Mucosa of descending colon (tissue), 3 donors: ENCODE results near the gene PAX8. TPM values are rescaled to one million over a fixed set of nuclear protein-coding genes. Genes with fewer than 3 reads are reported as not detected.

ENCODE experiments used
- ATAC-seq: fragments of 200-7000 bp; cut with Tn5 transposase; one replicate; pipeline ENCODE4 v1.9.1; 2020; ENCODE audit warnings: mild to moderate bottlenecking, moderate library complexity
- DNase-seq, 3 donors: peaks; one replicate each; pipeline ENCODE4 v3.0.0-alpha.2; 2020
- H3K36me3 ChIP-seq: fragments of 200-600 bp; one replicate; pipeline ENCODE4 v1.8.0; 2021; ENCODE audit warnings: low read depth, mild to moderate bottlenecking
- H3K4me1 ChIP-seq: fragments of 200-600 bp; one replicate; pipeline ENCODE4 v1.8.0; 2021; ENCODE audit warnings: low read depth, mild to moderate bottlenecking
- H3K4me3 ChIP-seq: fragments of 200-600 bp; one replicate; pipeline ENCODE4 v1.8.0; 2021; ENCODE audit warnings: mild to moderate bottlenecking
- H3K9me3 ChIP-seq: fragments of 200-600 bp; one replicate; pipeline ENCODE4 v1.8.0; 2021; ENCODE audit warnings: mild to moderate bottlenecking
- CTCF ChIP-seq: fragments of 200-600 bp; IDR thresholded peaks from one replicate; pipeline ENCODE4 v1.8.0; 2022; ENCODE audit warnings: antibody characterized with exemption, mild to moderate bottlenecking
- intact Hi-C, 2 donors: fragments of 100-400 bp; cut with DNase I in 1 of 2; cut with micrococcal nuclease in 1 of 2; formaldehyde crosslinking; loops; one replicate each; pipeline versions ENCODE4 v1.11.0 to v1.11.1; 2022; cut with DNase I, micrococcal nuclease
- total RNA-seq, 3 donors: library from RNA; stranded (reverse); fragmentation: NEBNext Ultra II Directional in 2 of 3; extraction: Animal tissue kit (Norgen Biotek cat#: 25700) in 2 of 3; gene quantifications; one replicate each; pipeline versions ENCODE4 v1.2.1 to v1.2.4, GENCODE V29; 2021 to 2023
- donor health status: DM: no; HTN: no; CAD: no; lungs with moderate emphysema.
- donor health status: DM: no; HTN: no; CAD: no.
- donor health status: DM: no; HTN: yes; CAD: no.

PAX8 gene
- total RNA-seq, 3 donors from 2014 or later = 0.82 to 6.2 (median 4.8) TPM

GRCh38 chr2:113207021-113207420 is 71.7 kb downstream of the PAX8 start:
- TF ChIP-seq CTCF = no peak
- intact Hi-C loops = no loop called here
- no peak for DNase-seq
- no peak for ATAC-seq
- Histone ChIP-seq H3K9me3 (no peaks in the 10 kb centered on the region), H3K4me1 (peaks cover 15% of the 10 kb centered on the region), H3K36me3 (no peaks in the 10 kb centered on the region), H3K4me3 (no peak overlapping the region)

- DNase-seq = no peak
Observed at GRCh38 chr2:113206251-113206650, 72.5 kb downstream of the PAX8 start.

GRCh38 chr2:113203901-113204519 is 74.7 kb downstream of the PAX8 start:
- no peaks in the 10 kb centered on the region for H3K9me3 ChIP-seq
- peak; percentile 78 for TF ChIP-seq CTCF
- H3K4me3 ChIP-seq = no peak overlapping the region
- peak in 2 of 3 donors; percentile 81 for DNase-seq
- H3K4me1 ChIP-seq = peaks cover 13% of the 10 kb centered on the region
- peak; percentile 75 for ATAC-seq
- intact Hi-C loops = loop anchor here in 1 of 2 donors (5.0 kb wide), 1 partner anchor 38 kb away; no protein-coding TSS in a partner anchor
- H3K36me3 ChIP-seq = no peaks in the 10 kb centered on the region

More at GRCh38 chr2:113206251-113206650, 72.5 kb downstream of the PAX8 start:
- peaks cover 11% of the 10 kb centered on the region for H3K4me1 ChIP-seq
- no peaks in the 10 kb centered on the region for H3K36me3 ChIP-seq
- peak; percentile 32 for ATAC-seq
- H3K9me3 ChIP-seq = no peaks in the 10 kb centered on the region
- intact Hi-C loops = no loop called here
- no peak for TF ChIP-seq CTCF
- no peak overlapping the region for H3K4me3 ChIP-seq

GRCh38 chr2:113203217-113203530 is 75.5 kb downstream of the PAX8 start:
- H3K36me3 ChIP-seq = no peaks in the 10 kb centered on the region
- no peaks in the 10 kb centered on the region for H3K9me3 ChIP-seq
- DNase-seq (no peak), ATAC-seq (no peak)
- TF ChIP-seq CTCF = no peak
- intact Hi-C loops = loop anchor here in 1 of 2 donors (5.0 kb wide), 1 partner anchor 39 kb away; no protein-coding TSS in a partner anchor
- H3K4me1 ChIP-seq = peaks cover 15% of the 10 kb centered on the region
- H3K4me3 ChIP-seq = no peak overlapping the region

- ATAC-seq = no peak
- intact Hi-C loops = loop anchor here in 1 of 2 donors (5.0 kb wide), 1 partner anchor 40 kb away; no protein-coding TSS in a partner anchor
- H3K4me1 ChIP-seq = peaks cover 15% of the 10 kb centered on the region
- peak in 1 of 3 donors; percentile 23 for DNase-seq
- H3K36me3 ChIP-seq = no peaks in the 10 kb centered on the region
- TF ChIP-seq CTCF = no peak
- H3K4me3 ChIP-seq = no peak overlapping the region
- H3K9me3 ChIP-seq = no peaks in the 10 kb centered on the region
Observed at GRCh38 chr2:113202305-113203216, 76.2 kb downstream of the PAX8 start.
